ENCODE data around the gene CBR3. TPM values are rescaled to one million over a fixed set of nuclear protein-coding genes. Genes with fewer than 3 reads are reported as not detected.

Gene CBR3
- total and polyA plus RNA-seq, 2 of the 13 experiments (the other 11 are each of a cell fraction or from before 2014, with no cell fraction given) = not detected

DNA sequence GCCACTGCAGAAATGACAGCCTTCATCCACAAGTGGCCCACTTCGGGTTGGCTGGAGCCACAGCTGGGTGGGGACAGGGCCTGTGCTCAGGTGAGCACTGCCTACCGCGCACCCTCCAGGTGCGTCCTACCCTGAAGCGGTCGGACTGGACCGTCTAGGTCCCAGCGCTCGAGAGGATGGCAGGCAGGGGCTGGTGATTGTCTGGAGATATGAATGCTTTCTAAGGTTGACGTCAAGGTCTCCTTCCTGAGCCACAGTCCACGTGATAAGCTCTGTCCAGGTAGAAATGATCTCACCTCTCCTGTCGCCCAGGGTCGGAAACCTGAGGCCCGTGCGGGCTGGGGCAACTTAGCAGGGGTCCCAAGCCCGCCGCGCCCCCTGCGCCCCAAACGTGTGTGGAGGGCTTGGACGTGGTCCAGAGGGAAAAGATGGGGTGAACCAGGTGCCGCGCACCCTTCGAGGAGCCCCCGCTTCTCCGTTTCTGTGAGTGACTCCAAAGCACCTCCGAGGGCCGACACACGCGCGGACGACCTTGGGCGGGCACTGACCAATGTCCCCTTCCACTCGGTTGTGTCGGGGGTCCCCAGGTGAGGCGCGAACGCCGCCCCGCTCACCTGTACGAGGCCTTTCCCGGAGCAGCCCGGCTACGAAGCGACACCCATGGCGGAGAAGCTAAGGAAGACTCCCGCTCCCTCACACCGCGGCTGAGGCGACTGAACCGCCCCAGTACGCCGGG, 20.9 kb downstream of the CBR3 start (continued):
- TF ChIP-seq NFRKB (IDR thresholded peaks at IDR 0.05) = no peak
- TF ChIP-seq ZNF235 (CRISPR knock-in tag; IDR thresholded peaks at IDR 0.05; ENCODE audit: borderline replicate concordance) = no peak
- no peak for TF ChIP-seq WIZ (CRISPR knock-in tag; IDR thresholded peaks at IDR 0.05)
- no peak for TF ChIP-seq ZSCAN20 (CRISPR knock-in tag; IDR thresholded peaks at IDR 0.05; ENCODE audit: borderline replicate concordance)
- TF ChIP-seq, protein P1, sequence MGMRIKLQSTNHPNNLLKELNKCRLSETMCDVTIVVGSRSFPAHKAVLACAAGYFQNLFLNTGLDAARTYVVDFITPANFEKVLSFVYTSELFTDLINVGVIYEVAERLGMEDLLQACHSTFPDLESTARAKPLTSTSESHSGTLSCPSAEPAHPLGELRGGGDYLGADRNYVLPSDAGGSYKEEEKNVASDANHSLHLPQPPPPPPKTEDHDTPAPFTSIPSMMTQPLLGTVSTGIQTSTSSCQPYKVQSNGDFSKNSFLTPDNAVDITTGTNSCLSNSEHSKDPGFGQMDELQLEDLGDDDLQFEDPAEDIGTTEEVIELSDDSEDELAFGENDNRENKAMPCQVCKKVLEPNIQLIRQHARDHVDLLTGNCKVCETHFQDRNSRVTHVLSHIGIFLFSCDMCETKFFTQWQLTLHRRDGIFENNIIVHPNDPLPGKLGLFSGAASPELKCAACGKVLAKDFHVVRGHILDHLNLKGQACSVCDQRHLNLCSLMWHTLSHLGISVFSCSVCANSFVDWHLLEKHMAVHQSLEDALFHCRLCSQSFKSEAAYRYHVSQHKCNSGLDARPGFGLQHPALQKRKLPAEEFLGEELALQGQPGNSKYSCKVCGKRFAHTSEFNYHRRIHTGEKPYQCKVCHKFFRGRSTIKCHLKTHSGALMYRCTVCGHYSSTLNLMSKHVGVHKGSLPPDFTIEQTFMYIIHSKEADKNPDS (CRISPR knock-in tag; IDR thresholded peaks at IDR 0.05) = no peak
- no peak for TF ChIP-seq FIP1L1 (IDR thresholded peaks at IDR 0.05; ENCODE audit: borderline replicate concordance, insufficient read depth, low read depth, low read length)
- TF ChIP-seq ZNF430 (CRISPR knock-in tag; IDR thresholded peaks at IDR 0.05) = 0 out of 2 replicates have a peak, but pooled peaks have one; percentile 28
- TF ChIP-seq, protein P2, sequence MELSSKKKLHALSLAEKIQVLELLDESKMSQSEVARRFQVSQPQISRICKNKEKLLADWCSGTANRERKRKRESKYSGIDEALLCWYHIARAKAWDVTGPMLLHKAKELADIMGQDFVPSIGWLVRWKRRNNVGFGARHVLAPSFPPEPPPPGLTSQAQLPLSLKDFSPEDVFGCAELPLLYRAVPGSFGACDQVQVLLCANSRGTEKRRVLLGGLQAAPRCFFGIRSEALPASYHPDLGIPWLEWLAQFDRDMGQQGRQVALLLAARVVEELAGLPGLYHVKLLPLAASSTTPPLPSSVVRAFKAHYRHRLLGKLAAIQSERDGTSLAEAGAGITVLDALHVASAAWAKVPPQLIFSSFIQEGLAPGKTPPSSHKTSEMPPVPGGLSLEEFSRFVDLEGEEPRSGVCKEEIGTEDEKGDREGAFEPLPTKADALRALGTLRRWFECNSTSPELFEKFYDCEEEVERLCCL (CRISPR knock-in tag; IDR thresholded peaks at IDR 0.05; ENCODE audit: borderline replicate concordance) = no peak
- TF ChIP-seq ZSCAN29 (CRISPR knock-in tag; conservative IDR thresholded peaks at IDR 0.05) = no peak
- TF ChIP-seq SP5 (CRISPR knock-in tag; IDR thresholded peaks at IDR 0.05; ENCODE audit: borderline replicate concordance, low read depth) = no peak
- peak; percentile 80 to 87 for TF ChIP-seq POLR2A (IDR thresholded peaks at IDR 0.05; ENCODE audit: insufficient read depth in 1 of 2, low read depth in 2 of 2, low read length in 2 of 2)
- 0 out of 2 replicates have a peak, but pooled peaks have one; percentile 32 for TF ChIP-seq DMAP1 (CRISPR knock-in tag; IDR thresholded peaks at IDR 0.05)
- TF ChIP-seq ZFP36L1 (CRISPR knock-in tag; IDR thresholded peaks at IDR 0.05) = no peak
- no peak for TF ChIP-seq ZNF501 (CRISPR knock-in tag; IDR thresholded peaks at IDR 0.05)
- no peak for TF ChIP-seq ZNF780A (CRISPR knock-in tag; IDR thresholded peaks at IDR 0.05)
- TF ChIP-seq FOSL2 (CRISPR knock-in tag; IDR thresholded peaks at IDR 0.05) = 0 out of 2 replicates have a peak, but pooled peaks have one; percentile 6
- TF ChIP-seq ZNF598 (CRISPR knock-in tag; IDR thresholded peaks at IDR 0.05; ENCODE audit: borderline replicate concordance) = no peak
- TF ChIP-seq ZNF678 (CRISPR knock-in tag; IDR thresholded peaks at IDR 0.05) = no peak
- no peak for TF ChIP-seq NFE2L2 (IDR thresholded peaks at IDR 0.05; ENCODE audit: low read length)
- TF ChIP-seq ZFP36L2 (CRISPR knock-in tag; IDR thresholded peaks at IDR 0.05) = no peak
- TF ChIP-seq HNRNPLL (IDR thresholded peaks at IDR 0.05; ENCODE audit: low read depth, low read length, poor library complexity, severe bottlenecking) = no peak
- TF ChIP-seq PLRG1 (conservative IDR thresholded peaks at IDR 0.05) = no peak
- TF ChIP-seq MBNL3 (CRISPR knock-in tag; conservative IDR thresholded peaks at IDR 0.05) = no peak
- no peak for TF ChIP-seq HNF4A (CRISPR knock-in tag; IDR thresholded peaks at IDR 0.05)
- no peak for TF ChIP-seq ISX (CRISPR knock-in tag; conservative IDR thresholded peaks at IDR 0.05)
- TF ChIP-seq, protein P3, sequence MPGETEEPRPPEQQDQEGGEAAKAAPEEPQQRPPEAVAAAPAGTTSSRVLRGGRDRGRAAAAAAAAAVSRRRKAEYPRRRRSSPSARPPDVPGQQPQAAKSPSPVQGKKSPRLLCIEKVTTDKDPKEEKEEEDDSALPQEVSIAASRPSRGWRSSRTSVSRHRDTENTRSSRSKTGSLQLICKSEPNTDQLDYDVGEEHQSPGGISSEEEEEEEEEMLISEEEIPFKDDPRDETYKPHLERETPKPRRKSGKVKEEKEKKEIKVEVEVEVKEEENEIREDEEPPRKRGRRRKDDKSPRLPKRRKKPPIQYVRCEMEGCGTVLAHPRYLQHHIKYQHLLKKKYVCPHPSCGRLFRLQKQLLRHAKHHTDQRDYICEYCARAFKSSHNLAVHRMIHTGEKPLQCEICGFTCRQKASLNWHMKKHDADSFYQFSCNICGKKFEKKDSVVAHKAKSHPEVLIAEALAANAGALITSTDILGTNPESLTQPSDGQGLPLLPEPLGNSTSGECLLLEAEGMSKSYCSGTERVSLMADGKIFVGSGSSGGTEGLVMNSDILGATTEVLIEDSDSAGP (CRISPR knock-in tag; IDR thresholded peaks at IDR 0.05; ENCODE audit: borderline replicate concordance) = peak; percentile 59; the same call in 1 of the 2 replicates
- no peak for TF ChIP-seq KDM5A (IDR thresholded peaks at IDR 0.05; ENCODE audit: borderline replicate concordance, low read length)
- no peak for TF ChIP-seq NR2F1 (CRISPR knock-in tag; IDR thresholded peaks at IDR 0.05)
